Lower leg skin (tissue), 4 donors: ENCODE data around the gene NTF4. TPM values are rescaled to one million over a fixed set of nuclear protein-coding genes. Genes with fewer than 3 reads are reported as not detected.

Experiments
- DNase-seq, 2 donors: peaks; one replicate each; pipeline ENCODE4 v3.0.0-alpha.2; 2019; ENCODE audit warnings: low spot score in 2 of 2
- H3K4me3 ChIP-seq: fragments of 200-600 bp; sonication (generic); 2 replicates; pipeline ENCODE4 v1.5.1; 2017; ENCODE audit warnings: mild to moderate bottlenecking, low read depth; ENCODE audit not compliant: poor library complexity, severe bottlenecking
- CTCF ChIP-seq, 3 donors: fragments of 450-650 bp; IDR thresholded peaks; one replicate each; pipeline ENCODE4 v1.5.1; 2016; ENCODE audit warnings: antibody characterized with exemption in 3 of 3, mild to moderate bottlenecking in 3 of 3, moderate library complexity in 2 of 3
- POLR2A ChIP-seq, 2 donors: fragments of 450-650 bp; IDR thresholded peaks; one replicate each; pipeline ENCODE4 v1.6.1; 2016 to 2017; ENCODE audit warnings: antibody characterized with exemption in 2 of 2, mild to moderate bottlenecking in 1 of 2, moderate library complexity in 1 of 2
- WGBS, 2 donors: methylation state at CpG; one replicate each; pipeline ENCODE4 v1.1.5; 2018; 5-methylcytosine and 5-hydroxymethylcytosine counted together
- intact Hi-C: fragments of 100-400 bp; cut with DNase I; formaldehyde crosslinking; loops from one replicate; pipeline ENCODE4 v1.15.0; 2023; ENCODE audit warnings: low total_unique reads
- total RNA-seq, 4 donors: library from RNA; depleted of rRNA; stranded (reverse); fragments of >200 nt; gene quantifications; one replicate each; pipeline ENCODE4 v1.1.0, GENCODE V29; 2016

Gene NTF4
- total RNA-seq = 10 to 100 TPM in 1 of 4 donors, 1 to 10 TPM in 3; 7.4 to 16.8 (median 8.4) TPM

- WGBS, 2 donors = 5 to 9% methylated on average over 17 to 35 of the region's 53 CpGs
- DNase-seq = peak in 1 of 2 donors; percentile 89
- intact Hi-C loops = no loop called here
- no peak within 1 kb of the TSS for H3K4me3 ChIP-seq
- TF ChIP-seq POLR2A (IDR thresholded peaks at IDR 0.05) (no peak), CTCF (IDR thresholded peaks at IDR 0.05) (no peak)
These were observed at the start of gene NTF4 for GRCh38 chr19:49064768-49065611. Gene NTF4, minus strand, starts transcription at chr19:49064818. Its CDS starts 2,821 bp downstream, at chr19:49061997.

- intact Hi-C loops = no loop called here
- peak in 1 of 2 donors; percentile 90 for DNase-seq
- H3K4me3 ChIP-seq = peak within 1 kb of the TSS; percentile 52
- 1 to 2% methylated on average over 31 to 58 of the region's 66 CpGs for WGBS, 2 donors
- TF ChIP-seq CTCF (IDR thresholded peaks at IDR 0.05) = no peak
- no peak for TF ChIP-seq POLR2A (IDR thresholded peaks at IDR 0.05)
These were observed 49.4 kb upstream of the NTF4 start, which contains the start of gene LIN7B for GRCh38 chr19:49113762-49114629. Gene LIN7B, plus strand, starts transcription at chr19:49114370. Its CDS starts 35 bp downstream, at chr19:49114405.

GRCh38 chr19:49111218-49111998 is 46.8 kb upstream of the NTF4 start:
- intact Hi-C loops = no loop called here
- TF ChIP-seq CTCF (IDR thresholded peaks at IDR 0.05) (no peak), POLR2A (IDR thresholded peaks at IDR 0.05) (no peak)
- no peak for DNase-seq
- WGBS, 2 donors = 78% methylated on average over 11 of the region's 11 CpGs
- H3K4me3 ChIP-seq = no peak overlapping the region

- DNase-seq = no peak
- intact Hi-C loops = no loop called here
- 26% methylated on average over 3 of the region's 3 CpGs for WGBS, 2 donors
- TF ChIP-seq POLR2A (IDR thresholded peaks at IDR 0.05) (no peak), CTCF (IDR thresholded peaks at IDR 0.05) (no peak)
- no peak overlapping the region for H3K4me3 ChIP-seq
These were observed 45.9 kb upstream of the NTF4 start for GRCh38 chr19:49110567-49110966.

GRCh38 chr19:49109569-49110233 is 45.1 kb upstream of the NTF4 start:
- no peak for DNase-seq
- TF ChIP-seq POLR2A (IDR thresholded peaks at IDR 0.05) = no peak
- no peak for TF ChIP-seq CTCF (IDR thresholded peaks at IDR 0.05)
- no peak overlapping the region for H3K4me3 ChIP-seq
- intact Hi-C loops = no loop called here
- WGBS, 2 donors = 80 to 87% methylated on average over 8 of the region's 8 CpGs
